ENCODE data around the gene LCP2.

Gene LCP2

GRCh38 chr5:170216257-170216864, 81.2 kb downstream of the LCP2 start:
- no peak for DNase-seq (ENCODE audit: low read depth in 2 of 2)

DNA sequence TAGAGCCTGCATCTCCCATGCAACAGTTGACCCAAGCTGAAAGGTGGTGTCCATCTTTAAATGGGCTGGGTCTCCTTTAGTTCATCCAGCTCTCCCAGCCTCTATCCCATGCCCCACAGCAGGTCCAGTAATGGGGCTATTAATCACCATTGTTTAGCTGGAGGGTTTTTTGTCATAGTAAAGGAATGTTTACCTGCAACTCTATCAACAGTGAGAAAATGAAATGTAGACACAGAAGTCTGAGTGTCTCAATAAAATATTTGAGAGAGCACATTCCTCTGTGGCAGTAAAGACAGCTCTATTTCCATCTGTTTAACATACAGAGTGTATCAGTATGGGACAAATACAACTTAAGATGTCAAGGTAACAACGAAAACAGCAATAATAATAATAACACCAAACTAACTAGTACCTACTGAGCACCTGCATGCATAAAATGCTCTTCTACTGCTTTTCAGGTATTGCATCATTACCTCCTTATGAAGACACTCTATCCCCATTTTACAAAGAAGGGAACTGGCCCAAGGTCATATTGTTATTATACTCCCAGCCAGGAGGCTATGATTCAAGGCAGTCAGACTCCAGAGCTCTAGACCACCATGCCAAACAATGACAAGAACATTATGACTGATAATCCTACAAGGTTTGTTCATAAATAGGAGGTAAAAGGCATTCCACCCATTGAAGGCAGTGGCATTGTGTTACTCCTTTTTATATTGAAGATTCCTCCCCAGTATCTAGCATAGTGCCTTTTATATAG, 85.8 kb downstream of the LCP2 start:
- DNase-seq (ENCODE audit: low read depth in 2 of 2) = no peak

DNA sequence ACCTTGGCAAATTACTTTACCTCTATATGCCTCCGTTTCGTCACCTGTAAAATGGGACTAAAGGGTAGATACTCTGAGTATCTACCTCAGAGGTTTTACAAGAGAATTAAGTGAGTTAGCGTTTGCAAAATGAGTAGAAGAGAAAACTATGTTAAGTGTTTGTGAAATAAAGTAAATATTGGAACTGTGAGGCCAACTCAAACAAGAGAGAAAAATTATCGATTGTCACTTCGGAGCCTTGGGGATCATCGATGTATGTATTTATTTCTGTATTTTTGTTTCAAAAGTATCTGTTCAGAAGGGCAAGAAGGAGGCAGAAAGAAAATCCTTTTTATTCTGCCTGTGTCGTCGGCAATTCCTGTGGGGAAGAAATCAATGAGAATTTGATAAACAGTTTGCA, 90.6 kb downstream of the LCP2 start:
- no peak for DNase-seq (ENCODE audit: low read depth in 2 of 2)

DNA sequence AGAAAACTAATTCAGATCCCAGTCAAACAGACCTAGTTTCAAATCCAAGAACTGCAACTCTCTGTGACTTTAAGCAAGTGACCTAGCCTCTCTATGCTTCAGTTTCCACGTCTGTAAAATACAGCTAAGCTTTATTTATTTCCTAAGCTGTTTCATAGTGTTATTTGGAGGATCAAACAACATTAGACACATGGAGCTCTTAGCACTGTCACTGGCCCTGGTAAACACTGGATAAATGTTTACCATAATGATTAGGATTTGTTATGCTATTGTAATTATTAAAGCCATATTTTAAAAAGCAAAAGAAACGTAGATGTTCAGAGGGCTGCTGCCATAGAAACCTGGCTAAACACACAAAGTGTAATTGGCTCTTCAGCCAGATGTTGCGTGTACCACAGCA, 91.4 kb downstream of the LCP2 start:
- no peak for DNase-seq (ENCODE audit: low read depth in 2 of 2)

- no peak for DNase-seq (ENCODE audit: low read depth in 2 of 2)
Observed at GRCh38 chr5:170204202-170204601, 93.4 kb downstream of the LCP2 start.

DNA sequence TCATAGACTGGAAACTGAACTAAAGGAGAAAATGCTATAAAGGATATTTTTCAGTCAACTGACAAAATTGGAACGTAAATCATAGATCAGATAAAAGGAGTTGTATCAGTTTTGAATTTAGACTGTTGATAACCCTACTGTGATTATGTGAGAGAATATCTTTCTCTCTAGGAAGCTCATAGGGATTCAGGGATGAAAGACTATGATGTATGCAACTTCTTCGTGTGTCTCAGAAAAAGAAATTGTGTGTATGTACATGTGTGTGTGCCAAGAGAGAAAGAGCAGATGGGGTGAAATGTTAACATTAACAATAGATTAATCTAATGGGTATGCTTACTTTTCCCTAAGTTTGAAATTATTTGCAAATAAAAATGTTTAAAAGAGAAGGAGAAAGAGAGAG, 95.5 kb downstream of the LCP2 start:
- DNase-seq (ENCODE audit: low read depth in 2 of 2) = no peak

GRCh38 chr5:170201311-170201710, 96.3 kb downstream of the LCP2 start:
- DNase-seq (ENCODE audit: low read depth in 2 of 2) = no peak

GRCh38 chr5:170200876-170201275, 96.7 kb downstream of the LCP2 start:
- no peak for DNase-seq (ENCODE audit: low read depth in 2 of 2)
